GM12878 (cell line): ENCODE data around the gene CALB2. TPM values are rescaled to one million over a fixed set of nuclear protein-coding genes. Genes with fewer than 3 reads are reported as not detected.
A peak's percentile ranks its signal among the peaks of the same experiment; 100 is the strongest.

Experiments used
- ATAC-seq: fragments of 200-7000 bp; cut with Tn5 transposase; 3 replicates; pipeline ENCODE4 v1.9.1; 2020; ENCODE audit warnings: mild to moderate bottlenecking, moderate library complexity
- Bru-seq: library from RNA; stranded (reverse); fragments of 400-500 nt; gene quantifications from one replicate; lab custom pipeline; 2021; lab: Mats Ljungman, UMichigan
- BruChase-seq, 2 experiments: library from RNA; stranded (reverse); fragments of 400-500 nt; gene quantifications; one replicate each; lab custom pipeline; 2021; lab: Mats Ljungman, UMichigan
- BruUV-seq: library from RNA; stranded (reverse); fragments of 400-500 nt; replicated peaks from 2 replicates; lab custom pipeline; 2021; lab: Mats Ljungman, UMichigan
- CTCF ChIA-PET: fragments of 300-600 bp; sonication (Branson Sonifier 250); formaldehyde crosslinking; extraction: SDS; loops from one replicate; lab custom pipeline; 2021; ENCODE audit warnings: inconsistent platforms; lab: Yijun Ruan, JAX
- POLR2A ChIA-PET: fragments of 350-600 bp; formaldehyde crosslinking; extraction: SDS; loops from one replicate; lab custom pipeline; 2021; ENCODE audit warnings: inconsistent platforms; lab: Charles Lee
- RAD21 ChIA-PET: fragments of 300-600 bp; sonication (Branson Sonifier 250); formaldehyde crosslinking; loops from one replicate; lab custom pipeline; 2023; ENCODE audit warnings: antibody characterized with exemption; ENCODE audit not compliant: unreplicated experiment; lab: Charles Lee
- SMC1A ChIA-PET: fragments of 300-600 bp; sonication (Branson Sonifier 250); formaldehyde crosslinking; loops from one replicate; lab custom pipeline; 2023; ENCODE audit not compliant: unreplicated experiment, uncharacterized antibody; lab: Charles Lee
- DNase-seq: peaks from one replicate; pipeline ENCODE4 v3.0.0-alpha.2; 2011; ENCODE audit warnings: low read depth, low spot score
- FAIRE-seq: peaks from 3 replicates; lab custom pipeline; 2011; peaks lifted over from hg19 to GRCh38; lab: Jason Lieb, UNC
- H2AFZ ChIP-seq: 2 replicates; pipeline ENCODE4 v1.6.0; 2011; ENCODE audit warnings: low read depth, low read length, control low read depth; ENCODE audit not compliant: control insufficient read depth
- H3K27ac ChIP-seq: 2 replicates; pipeline ENCODE4 v1.5.1; 2011; ENCODE audit warnings: control low read depth; ENCODE audit not compliant: control insufficient read depth, insufficient read depth
- H3K27me3 ChIP-seq, 2 experiments: replicated peaks in 1 of 2; 2 replicates each; pipeline versions ENCODE4 v1.6.0 to v1.6.1; 2011; ENCODE audit warnings: low read length in 1 of 2; ENCODE audit not compliant: control insufficient read depth in 2 of 2, insufficient read depth in 2 of 2
- H3K36me3 ChIP-seq, 2 experiments: 2 replicates each; pipeline ENCODE4 v1.5.1; 2011; ENCODE audit warnings: low read length in 1 of 2; ENCODE audit not compliant: control insufficient read depth in 2 of 2, insufficient read depth in 2 of 2
- H3K4me1 ChIP-seq: 2 replicates; pipeline ENCODE4 v1.6.1; 2011; ENCODE audit warnings: mild to moderate bottlenecking, low read length, moderate library complexity, mixed read lengths; ENCODE audit not compliant: control insufficient read depth, insufficient read depth
- H3K4me2 ChIP-seq: 2 replicates; pipeline ENCODE4 v1.6.0; 2011; ENCODE audit warnings: control low read depth; ENCODE audit not compliant: control insufficient read depth, insufficient read depth
- H3K4me3 ChIP-seq: fragments of 200-600 bp; sonication (generic); 2 replicates; pipeline ENCODE4 v1.5.1; 2016
- H3K79me2 ChIP-seq: 2 replicates; pipeline ENCODE4 v1.6.0; 2011; ENCODE audit warnings: low read length; ENCODE audit not compliant: control insufficient read depth, insufficient read depth
- H3K9ac ChIP-seq: 2 replicates; pipeline ENCODE4 v1.8.0; 2011; ENCODE audit warnings: low read length, control low read depth, mixed read lengths; ENCODE audit not compliant: control insufficient read depth, insufficient read depth
- H3K9me3 ChIP-seq: replicated peaks from 3 replicates; pipeline ENCODE4 v1.5.1; 2011; ENCODE audit warnings: mild to moderate bottlenecking, low read length; ENCODE audit not compliant: control insufficient read depth, insufficient read depth
- H4K20me1 ChIP-seq: 2 replicates; pipeline ENCODE4 v1.6.0; 2011; ENCODE audit not compliant: control insufficient read depth, insufficient read depth
- ASH2L ChIP-seq: fragments of 300-600, 200-600 bp; sonication (generic); IDR thresholded peaks from 2 replicates; pipeline ENCODE4 v1.6.1; 2017; ENCODE audit warnings: low read depth, mild to moderate bottlenecking, borderline replicate concordance
- BHLHE40 ChIP-seq, 2 experiments: fragments of 450-650 bp in 1 of 2; IDR thresholded peaks; 2 replicates each; pipeline ENCODE4 v1.6.1; 2011 to 2017; ENCODE audit warnings: low read depth in 2 of 2, borderline replicate concordance in 1 of 2, improper control_type of control experiment in 1 of 2, low read length in 1 of 2, mild to moderate bottlenecking in 1 of 2
- CTCF ChIP-seq, 3 experiments: IDR thresholded peaks in 2 of 3; conservative IDR thresholded peaks in 1 of 3; 2 replicates each; pipeline ENCODE4 v1.5.1; 2011; ENCODE audit warnings: low read depth in 3 of 3, low read length in 3 of 3, mild to moderate bottlenecking in 3 of 3, control low read depth in 2 of 3, moderate library complexity in 2 of 3, inconsistent platforms in 1 of 3, mixed read lengths in 1 of 3; ENCODE audit not compliant: control insufficient read depth in 2 of 3, insufficient read depth in 1 of 3; ENCODE audit errors: extremely low read depth in 1 of 3
- CUX1 ChIP-seq: IDR thresholded peaks from 2 replicates; pipeline ENCODE4 v1.6.1; 2012; ENCODE audit warnings: improper control_type of control experiment, low read depth, low read length; ENCODE audit not compliant: insufficient replicate concordance
- EGR1 ChIP-seq, 2 experiments: IDR thresholded peaks; 1 replicate in 1 of 2; 2 replicates in 1 of 2; pipeline ENCODE4 v1.6.1; 2011 to 2012; ENCODE audit warnings: low read depth in 2 of 2, low read length in 2 of 2, borderline replicate concordance in 1 of 2, mild to moderate bottlenecking in 1 of 2, moderate library complexity in 1 of 2
- HDAC6 ChIP-seq: fragments of 200-600 bp; sonication (generic); IDR thresholded peaks from one replicate; pipeline ENCODE4 v1.8.0; 2017; ENCODE audit warnings: antibody characterized with exemption; ENCODE audit not compliant: unreplicated experiment
- RAD21 ChIP-seq: IDR thresholded peaks from 2 replicates; pipeline ENCODE4 v1.6.1; 2011; ENCODE audit warnings: mild to moderate bottlenecking, low read depth, low read length, moderate library complexity; ENCODE audit not compliant: insufficient read depth
- RELA ChIP-seq: fragments of 450-650 bp; IDR thresholded peaks from 2 replicates; pipeline ENCODE4 v1.8.0; 2014; ENCODE audit warnings: borderline replicate concordance; ENCODE audit not compliant: partially characterized antibody
- SMC3 ChIP-seq: IDR thresholded peaks from 2 replicates; pipeline ENCODE4 v1.6.1; 2011; ENCODE audit warnings: low read length, improper control_type of control experiment, borderline replicate concordance
- SREBF2 ChIP-seq: IDR thresholded peaks from 2 replicates; pipeline ENCODE4 v1.6.1; 2012; ENCODE audit warnings: mild to moderate bottlenecking, low read length
- STAT1 ChIP-seq: fragments of 450-650 bp; conservative IDR thresholded peaks from 2 replicates; pipeline ENCODE4 v1.6.1; 2014; ENCODE audit warnings: antibody characterized with exemption, mild to moderate bottlenecking
- SUPT20H ChIP-seq: IDR thresholded peaks from 2 replicates; pipeline ENCODE4 v1.6.1; 2011; ENCODE audit warnings: low read depth, mild to moderate bottlenecking, low read length, moderate library complexity, borderline replicate concordance; ENCODE audit not compliant: control insufficient read depth
- WGBS: methylation state at CpG from one replicate; pipeline ENCODE4 v1.1.6; 2016; ENCODE audit warnings: low lambda C conversion rate; ENCODE audit not compliant: insufficient replicate concordance, insufficient coverage; ENCODE audit errors: missing lambda C conversion rate; 5-methylcytosine and 5-hydroxymethylcytosine counted together
- in situ Hi-C: fragments of 300-500 bp; cut with MboI; formaldehyde crosslinking; loops from 9 replicates; pipeline ENCODE4 v1.14.3; 2018; ENCODE audit warnings: mixed read lengths
- intact Hi-C: fragments of 100-400 bp; cut with micrococcal nuclease; formaldehyde crosslinking; loops from one replicate; pipeline ENCODE4 v1.14.2; 2022; ENCODE audit not compliant: unreplicated experiment
- long read RNA-seq, 2 experiments: library from polyadenylated mRNA; unstranded; transcript quantifications; one replicate each; pipeline ENCODE4 v2.0.0, GENCODE V29; 2019 to 2020
- polyA minus RNA-seq, 3 experiments: library from RNA; depleted of rRNA, polyadenylated mRNA; stranded (reverse); fragments of >200 nt; gene quantifications; 2 replicates each; pipeline ENCODE4 v1.2.3, GENCODE V29; 2011
- polyA plus RNA-seq, 11 experiments: library from polyadenylated mRNA; depleted of rRNA in 4 of 11; unstranded in 6 of 11; stranded (reverse) in 5 of 11; fragments of >200 nt; fragmentation: Nextera tagmentation in 4 of 11; fragmentation: Illumina TruSeq in 1 of 11; extraction: Ambion mirVana in 4 of 11; extraction: Trizol in 1 of 11; gene quantifications; 1 replicate in 1 of 11; 2 replicates in 10 of 11; pipeline versions ENCODE4 v1.2.1 to v1.2.3, GENCODE V29; 2011 to 2016; ENCODE audit warnings: inconsistent platforms in 2 of 11, missing spikeins in 2 of 11, low read depth in 1 of 11
- total RNA-seq, 4 experiments: library from RNA; depleted of rRNA in 3 of 4; stranded (reverse); fragments of >200 nt in 3 of 4; fragmentation: Illumina TruSeq in 1 of 4; extraction: Trizol in 1 of 4; gene quantifications; 2 replicates each; pipeline versions ENCODE4 v1.2.1 to v1.2.3, GENCODE V29; 2013 to 2021

Gene CALB2
- total RNA-seq (2013; cell fraction: nucleolus; rRNA removed) = not detected in 2 replicates
- total RNA-seq (2014; rRNA removed) = not detected in 2 replicates
- total RNA-seq (2014; rRNA removed; fragmentation: Illumina TruSeq; extraction: Trizol) = not detected in 2 replicates
- not detected in 2 replicates for total RNA-seq (2021)
- polyA plus RNA-seq (2011; ENCODE audit: low read depth) = not detected
- not detected in 2 replicates for polyA plus RNA-seq (2011; rRNA removed)
- polyA plus RNA-seq (2011; cell fraction: cytosol; rRNA removed) = not detected in 2 replicates
- polyA plus RNA-seq (2011; cell fraction: nucleus; rRNA removed) = not detected in 2 replicates
- polyA plus RNA-seq (2012) = not detected in 2 replicates
- polyA plus RNA-seq (2014; fragmentation: Illumina TruSeq; extraction: Trizol) = not detected in 2 replicates
- not detected for polyA plus RNA-seq (2014; fragmentation: Nextera tagmentation; extraction: Ambion mirVana)
- not detected in 2 replicates for polyA plus RNA-seq (2014; rRNA removed)
- polyA plus RNA-seq (2016; fragmentation: Nextera tagmentation; extraction: Ambion mirVana) = not detected
- not detected in 2 replicates for polyA minus RNA-seq (2011; rRNA and poly(A)+ RNA removed)
- polyA minus RNA-seq (2011; cell fraction: cytosol; rRNA and poly(A)+ RNA removed) = not detected in 2 replicates
- not detected in 2 replicates for polyA minus RNA-seq (2011; cell fraction: nucleus; rRNA and poly(A)+ RNA removed)
- not detected for Bru-seq, nascent RNA
- BruChase-seq, experiment 1, labeled RNA remaining after a 6-hour chase = not detected
- BruChase-seq, experiment 2, labeled RNA remaining after a 2-hour chase = not detected
- long read RNA-seq, experiment 1 = 0 reads
- long read RNA-seq, experiment 2 = 0 reads

GRCh38 chr16:71358464-71358998 is at the start of gene CALB2:
Gene CALB2, plus strand, starts transcription at chr16:71358723. Its CDS starts 70 bp downstream, at chr16:71358793.
- intact Hi-C loops (loop anchor here (2.0 to 5.0 kb wide), 2 partner anchors 139 to 144 kb away; no protein-coding TSS in a partner anchor), in situ Hi-C loops (no loop called here)
- BruUV-seq = no TSS peak
- Histone ChIP-seq H4K20me1 (no peaks in the 10 kb centered on the region), H3K79me2 (no peaks in the 10 kb centered on the region), H3K4me1 (no peaks in the 10 kb centered on the region), H3K9ac (no peak within 1 kb of the TSS; the same call in 1 of the 2 replicates), H3K4me3 (no peak within 1 kb of the TSS), H2AFZ (peak within 1 kb of the TSS; percentile 55), H3K36me3 (no peaks in the 10 kb centered on the region), H3K4me2 (peak within 1 kb of the TSS; percentile 48; the same call in 1 of the 2 replicates), H3K9me3 (no peaks in the 10 kb centered on the region), H3K27me3 (peaks cover 0 to 1% of the 10 kb centered on the region in 2 experiments; a peak in 3 of 4 replicates), H3K27ac (no peak within 1 kb of the TSS)
- DNase-seq (no peak), ATAC-seq (peak; percentile 99), FAIRE-seq (no peak)
- POLR2A ChIA-PET = no interaction called here
- RAD21 ChIA-PET = no interaction called here
- SMC1A ChIA-PET = no interaction called here
- under 1% methylated on average over 46 of the region's 53 CpGs for WGBS
- CTCF ChIA-PET = interaction anchor here (0.6 to 2.1 kb wide), 6 partner anchors 9 to 294 kb away, joined by 3 to 5 read pairs (median 4); no protein-coding TSS in a partner anchor
- TF ChIP-seq CTCF (IDR thresholded peaks at IDR 0.05 in 2 of 3, conservative IDR thresholded peaks at IDR 0.05 in 1 of 3; ENCODE audit: control insufficient read depth in 2 of 3, extremely low read depth in 1 of 3, insufficient read depth in 1 of 3, low read depth in 3 of 3, low read length in 3 of 3) (peak; percentile 77 to 92 (median 89)), BHLHE40 (IDR thresholded peaks at IDR 0.05; ENCODE audit: borderline replicate concordance in 1 of 2, low read depth in 2 of 2, low read length in 1 of 2) (peak in 1 of 2 experiments; percentile 20; a peak in 1 of 4 replicates), SREBF2 (no peak), STAT1 (peak; percentile 83; the same call in 1 of the 2 replicates), EGR1 (IDR thresholded peaks at IDR 0.05; ENCODE audit: borderline replicate concordance in 1 of 2, low read depth in 2 of 2, low read length in 2 of 2) (peak in 1 of 2 experiments; percentile 87; a peak in 2 of 3 replicates), CUX1 (no peak), HDAC6 (peak; percentile 67), ASH2L (no peak), SMC3 (peak; percentile 50; the same call in 1 of the 2 replicates), SUPT20H (no peak), RAD21 (peak; percentile 87), RELA (peak; percentile 26)
